HepG2 (cell line): Measurements from ENCODE around the gene SLC35D2. TPM values are rescaled to one million over a fixed set of nuclear protein-coding genes. Genes with fewer than 3 reads are reported as not detected.

Experiments
- BHLHE40 ChIP-seq: IDR thresholded peaks from 2 replicates; pipeline ENCODE4 v1.6.1; 2011; ENCODE audit warnings: low read length, improper control_type of control experiment
- BRD4 ChIP-seq: sonication (generic); formaldehyde crosslinking; IDR thresholded peaks from 2 replicates; pipeline ENCODE4 v1.4.0; 2020; ENCODE audit warnings: missing genetic modification reagents
- CBFB ChIP-seq: sonication (generic); formaldehyde crosslinking; IDR thresholded peaks from 2 replicates; pipeline ENCODE4 v1.4.0; 2020; ENCODE audit warnings: missing genetic modification reagents
- CHD2 ChIP-seq: IDR thresholded peaks from 2 replicates; pipeline ENCODE4 v1.6.1; 2011; ENCODE audit warnings: low read depth, low read length, improper control_type of control experiment
- E2F2 ChIP-seq: sonication (generic); formaldehyde crosslinking; IDR thresholded peaks from 2 replicates; pipeline ENCODE4 v1.4.0; 2020; ENCODE audit warnings: missing genetic modification reagents, borderline replicate concordance
- GFI1 ChIP-seq: sonication (generic); formaldehyde crosslinking; IDR thresholded peaks from 2 replicates; pipeline ENCODE4 v1.5.0; 2020; ENCODE audit warnings: missing genetic modification reagents, mild to moderate bottlenecking, borderline replicate concordance
- HIC2 ChIP-seq: sonication (generic); formaldehyde crosslinking; IDR thresholded peaks from 2 replicates; pipeline ENCODE4 v1.9.0; 2022; ENCODE audit warnings: low read depth, missing genetic modification reagents
- IKZF5 ChIP-seq: IDR thresholded peaks from 2 replicates; pipeline ENCODE4 v1.6.1; 2018; ENCODE audit warnings: missing genetic modification reagents, mild to moderate bottlenecking, missing compliant biosample characterization
- JDP2 ChIP-seq: sonication (generic); formaldehyde crosslinking; IDR thresholded peaks from 2 replicates; pipeline ENCODE4 v1.8.1; 2022; ENCODE audit warnings: missing genetic modification reagents, borderline replicate concordance
- JUN ChIP-seq: sonication (generic); formaldehyde crosslinking; IDR thresholded peaks from 2 replicates; pipeline ENCODE4 v1.4.0; 2020; ENCODE audit warnings: mild to moderate bottlenecking, missing genetic modification reagents
- JUND ChIP-seq: sonication (generic); formaldehyde crosslinking; IDR thresholded peaks from 2 replicates; pipeline ENCODE4 v1.8.0; 2022; ENCODE audit warnings: mild to moderate bottlenecking, missing genetic modification reagents
- KDM2A ChIP-seq: sonication (generic); formaldehyde crosslinking; IDR thresholded peaks from 2 replicates; pipeline ENCODE4 v1.4.0; 2020; ENCODE audit warnings: low read depth, missing genetic modification reagents, borderline replicate concordance
- KLF11 ChIP-seq: IDR thresholded peaks from 2 replicates; pipeline ENCODE4 v1.6.1; 2016; ENCODE audit warnings: missing compliant biosample characterization
- MXD4 ChIP-seq: IDR thresholded peaks from 2 replicates; pipeline ENCODE4 v1.6.1; 2016; ENCODE audit warnings: mild to moderate bottlenecking, missing biosample characterization, missing genetic modification reagents
- MYC ChIP-seq: sonication (generic); formaldehyde crosslinking; IDR thresholded peaks from 2 replicates; pipeline ENCODE4 v1.9.0; 2021; ENCODE audit warnings: missing genetic modification reagents, borderline replicate concordance
- SATB2 ChIP-seq: sonication (generic); formaldehyde crosslinking; IDR thresholded peaks from 2 replicates; pipeline ENCODE4 v1.5.0; 2020; ENCODE audit warnings: missing genetic modification reagents
- SOX5 ChIP-seq: IDR thresholded peaks from 2 replicates; pipeline ENCODE4 v1.6.1; 2016; ENCODE audit warnings: borderline replicate concordance
- SRF ChIP-seq: IDR thresholded peaks from 2 replicates; pipeline ENCODE4 v1.6.1; 2011; ENCODE audit warnings: mild to moderate bottlenecking, low read depth, low read length, moderate library complexity
- THAP11 ChIP-seq: IDR thresholded peaks from 2 replicates; pipeline ENCODE4 v1.6.1; 2016; ENCODE audit warnings: missing biosample characterization, missing genetic modification reagents
- ZFX ChIP-seq: sonication (generic); formaldehyde crosslinking; IDR thresholded peaks from 2 replicates; pipeline ENCODE4 v1.4.0; 2020; ENCODE audit warnings: mild to moderate bottlenecking, low read depth, missing genetic modification reagents, moderate library complexity
- ZNF513 ChIP-seq: sonication (generic); formaldehyde crosslinking; conservative IDR thresholded peaks from 2 replicates; pipeline ENCODE4 v1.5.0; 2020; ENCODE audit warnings: missing genetic modification reagents
- ZNF790 ChIP-seq: sonication (generic); formaldehyde crosslinking; IDR thresholded peaks from 2 replicates; pipeline ENCODE4 v1.8.0; 2022; ENCODE audit warnings: missing genetic modification reagents, mild to moderate bottlenecking, borderline replicate concordance
- ZNF891 ChIP-seq: sonication (generic); formaldehyde crosslinking; IDR thresholded peaks from 2 replicates; pipeline ENCODE4 v1.5.0; 2020; ENCODE audit warnings: mild to moderate bottlenecking, missing genetic modification reagents
- ZSCAN25 ChIP-seq: sonication (generic); formaldehyde crosslinking; IDR thresholded peaks from 2 replicates; pipeline ENCODE4 v1.8.0; 2022; ENCODE audit warnings: mild to moderate bottlenecking, missing genetic modification reagents
- ZSCAN29 ChIP-seq: sonication (generic); formaldehyde crosslinking; conservative IDR thresholded peaks from 2 replicates; pipeline ENCODE4 v1.4.0; 2020; ENCODE audit warnings: mild to moderate bottlenecking, missing genetic modification reagents
- polyA plus RNA-seq, 8 experiments: library from polyadenylated mRNA; depleted of rRNA in 3 of 8; stranded (reverse) in 7 of 8; unstranded in 1 of 8; fragments of >200 nt; fragmentation: Illumina TruSeq in 4 of 8; extraction: Trizol in 4 of 8; gene quantifications; 2 replicates each; pipeline versions ENCODE4 v1.2.1 to v1.2.3, GENCODE V29; 2011 to 2016; ENCODE audit warnings: low read depth in 4 of 8, missing spikeins in 1 of 8, mixed read lengths in 1 of 8; ENCODE audit not compliant: insufficient read depth in 1 of 8
- total RNA-seq, 5 experiments: library from RNA; depleted of rRNA; stranded (reverse); fragments of >200 nt; fragmentation: Illumina TruSeq; extraction: Trizol; gene quantifications; 2 replicates each; pipeline ENCODE4 v1.2.3, GENCODE V29; 2016; ENCODE audit warnings: low read depth in 1 of 5

The SLC35D2 gene
- total and polyA plus RNA-seq, 2 of the 13 experiments (the other 11 are each of a cell fraction or from before 2014, with no cell fraction given) = 96.2 to 103 TPM

- TF ChIP-seq CHD2 (0 out of 2 replicates have a peak, but pooled peaks have one; percentile 26), HIC2 (CRISPR knock-in tag) (peak; percentile 89), BHLHE40 (peak; percentile 64), ZSCAN25 (CRISPR knock-in tag) (peak; percentile 85), E2F2 (CRISPR knock-in tag) (no peak), GFI1 (CRISPR knock-in tag) (peak; percentile 80), CBFB (CRISPR knock-in tag) (peak; percentile 86), ZFX (peak; percentile 94), ZNF513 (CRISPR knock-in tag) (no peak), KLF11 (CRISPR knock-in tag) (peak; percentile 84), SRF (no peak), MXD4 (CRISPR knock-in tag) (0 out of 2 replicates have a peak, but pooled peaks have one; percentile 40), SATB2 (no peak), ZNF891 (CRISPR knock-in tag) (no peak), THAP11 (CRISPR knock-in tag) (peak; percentile 86), ZSCAN29 (0 out of 2 replicates have a peak, but pooled peaks have one; percentile 26), ZNF790 (CRISPR knock-in tag) (0 out of 2 replicates have a peak, but pooled peaks have one; percentile 61), BRD4 (CRISPR knock-in tag) (peak; percentile 97), MYC (peak; percentile 86), SOX5 (CRISPR knock-in tag) (peak; percentile 76), JUN (CRISPR knock-in tag) (no peak), KDM2A (peak; percentile 81), JDP2 (CRISPR knock-in tag) (no peak), IKZF5 (CRISPR knock-in tag) (peak; percentile 94), JUND (CRISPR knock-in tag) (0 out of 2 replicates have a peak, but pooled peaks have one; percentile 44)
These were observed 7.7 kb upstream of the SLC35D2 start (continued) for GRCh38 chr9:96391021-96391765.
